Dermis lymphatic vessel endothelial cell (primary cell): ENCODE results near the gene SLITRK3. TPM values are rescaled to one million over a fixed set of nuclear protein-coding genes. Genes with fewer than 3 reads are reported as not detected.

Source experiments
- total RNA-seq: library from RNA; depleted of rRNA; stranded (reverse); fragments of >200 nt; gene quantifications from 2 replicates; pipeline ENCODE4 v1.2.1, GENCODE V29; 2014

The SLITRK3 gene
- not detected in 2 replicates for total RNA-seq

GRCh38 chr3:165195640-165196576, at the start of gene SLITRK3:
SLITRK3 (minus strand) TSS chr3:165196384; CDS start chr3:165190830, 5,554 bp downstream.

Other genes with a start within 250 kb of the SLITRK3 start
- not detected in 2 replicates for gene SI, start 117.9 kb downstream of the SLITRK3 start, total RNA-seq